Measurements from ENCODE around the gene PCDHA13. TPM values are rescaled to one million over a fixed set of nuclear protein-coding genes. Genes with fewer than 3 reads are reported as not detected.

The PCDHA13 gene
- total RNA-seq, 1 experiment from 2014 or later, result 0.33 TPM

- BruUV-seq (replicated peaks), result no TSS peak
- H3K27ac Mint-ChIP-seq (ENCODE audit: low read depth, unreplicated experiment), result peak within 1 kb of the TSS; percentile 85
- H3K36me3 Mint-ChIP-seq (ENCODE audit: insufficient read depth, unreplicated experiment), result peaks cover 7% of the 10 kb centered on the region
- intact Hi-C loops (cut with micrococcal nuclease), result loop anchor here (1.0 to 2.0 kb wide), 7 partner anchors 23 to 114 kb away; partner anchors contain the start of genes PCDHA11, PCDHA12 and PCDHAC2
- ChIA-PET POLR2A (interaction anchor here (0.6 to 10.4 kb wide), 25 partner anchors 10 to 206 kb away, joined by 3 to 255 read pairs (median 5); partner anchors contain the start of genes PCDHA11, PCDHA12, PCDHA4 and PCDHAC2), CTCF (interaction anchor here (0.6 to 7.0 kb wide), 39 partner anchors 9 to 651 kb away, joined by 3 to 152 read pairs (median 5); partner anchors contain the start of genes PCDHA11, PCDHA12, PCDHA4 and PCDHAC2)
- H3K4me3 Mint-ChIP-seq (ENCODE audit: unreplicated experiment), result peak within 1 kb of the TSS; percentile 95
- TF ChIP-seq CTCF (IDR thresholded peaks at IDR 0.05; ENCODE audit: unreplicated experiment), result no peak
- H3K4me1 Mint-ChIP-seq (ENCODE audit: insufficient read depth, unreplicated experiment), result peaks cover 25% of the 10 kb centered on the region
- no peaks in the 10 kb centered on the region for H3K27me3 Mint-ChIP-seq (ENCODE audit: insufficient read depth, unreplicated experiment)
- DNase-seq (ENCODE audit: unreplicated experiment), result no peak
- H3K9me3 Mint-ChIP-seq (ENCODE audit: unreplicated experiment), result no peaks in the 10 kb centered on the region
Measured at GRCh38 chr5:140925806-140926442, 44.0 kb downstream of the PCDHA13 start, which contains the start of gene PCDHAC1. TSS of gene PCDHAC1 (plus strand) at chr5:140926299. CDS start at chr5:140926893, 594 bp downstream.

- Mint-ChIP-seq H3K27me3 (ENCODE audit: insufficient read depth, unreplicated experiment) (no peaks in the 10 kb centered on the region), H3K4me1 (ENCODE audit: insufficient read depth, unreplicated experiment) (peaks cover 31% of the 10 kb centered on the region), H3K27ac (ENCODE audit: low read depth, unreplicated experiment) (peak overlapping the region; percentile 85), H3K9me3 (ENCODE audit: unreplicated experiment) (no peaks in the 10 kb centered on the region), H3K36me3 (ENCODE audit: insufficient read depth, unreplicated experiment) (peaks cover 7% of the 10 kb centered on the region), H3K4me3 (ENCODE audit: unreplicated experiment) (peak overlapping the region; percentile 95)
- TF ChIP-seq CTCF (IDR thresholded peaks at IDR 0.05; ENCODE audit: unreplicated experiment), result peak; percentile 98
- BruUV-seq (replicated peaks), result no TSS peak
- intact Hi-C loops (cut with micrococcal nuclease), result loop anchor here (1.0 to 2.0 kb wide), 7 partner anchors 22 to 114 kb away; partner anchors contain the start of genes PCDHA11, PCDHA12 and PCDHAC2
- CTCF ChIA-PET, result interaction anchor here (0.5 to 7.0 kb wide), 60 partner anchors 8 to 651 kb away, joined by 3 to 152 read pairs (median 4); partner anchors contain the start of genes PCDHA12, PCDHA4 and PCDHAC2
- POLR2A ChIA-PET, result interaction anchor here (0.6 to 10.4 kb wide), 30 partner anchors 10 to 631 kb away, joined by 3 to 255 read pairs (median 5); partner anchors contain the start of genes PCDHA11, PCDHA12, PCDHA4 and PCDHAC2
- DNase-seq (ENCODE audit: unreplicated experiment), result peak; percentile 92
Measured at GRCh38 chr5:140926443-140927227, 44.7 kb downstream of the PCDHA13 start.

GRCh38 chr5:140927228-140927573 is 45.3 kb downstream of the PCDHA13 start:
- no peak for DNase-seq (ENCODE audit: unreplicated experiment)
- H3K36me3 Mint-ChIP-seq (ENCODE audit: insufficient read depth, unreplicated experiment), result peaks cover 7% of the 10 kb centered on the region
- CTCF ChIA-PET, result interaction anchor here (0.7 to 7.0 kb wide), 34 partner anchors 9 to 637 kb away, joined by 3 to 152 read pairs (median 5); partner anchors contain the start of genes PCDHA11, PCDHA12 and PCDHAC2
- no peaks in the 10 kb centered on the region for H3K9me3 Mint-ChIP-seq (ENCODE audit: unreplicated experiment)
- peaks cover 31% of the 10 kb centered on the region for H3K4me1 Mint-ChIP-seq (ENCODE audit: insufficient read depth, unreplicated experiment)
- H3K27me3 Mint-ChIP-seq (ENCODE audit: insufficient read depth, unreplicated experiment), result no peaks in the 10 kb centered on the region
- POLR2A ChIA-PET, result interaction anchor here (0.6 to 10.4 kb wide), 22 partner anchors 9 to 630 kb away, joined by 3 to 255 read pairs (median 9); partner anchors contain the start of genes PCDHA12, PCDHA4 and PCDHAC2
- intact Hi-C loops (cut with micrococcal nuclease), result loop anchor here (2.0 kb wide), 2 partner anchors 22 to 40 kb away; partner anchors contain the start of gene PCDHAC2
- H3K27ac Mint-ChIP-seq (ENCODE audit: low read depth, unreplicated experiment), result peak overlapping the region; percentile 85
- TF ChIP-seq CTCF (IDR thresholded peaks at IDR 0.05; ENCODE audit: unreplicated experiment), result no peak
- H3K4me3 Mint-ChIP-seq (ENCODE audit: unreplicated experiment), result peak overlapping the region; percentile 95
- TSS peak; percentile 28 for BruUV-seq (replicated peaks)

Other genes starting within 250 kb of the PCDHA13 start
- gene CD14, start 248.9 kb upstream of the PCDHA13 start, total RNA-seq (2022), result 0.79 and 2.2 TPM in 2 replicates
- 15.7 and 17.2 TPM in 2 replicates for gene TMCO6, start 242.7 kb upstream of the PCDHA13 start, total RNA-seq (2022)
- 63.2 and 82.2 TPM in 2 replicates for gene NDUFA2, start 234.5 kb upstream of the PCDHA13 start, total RNA-seq (2022)
- gene IK, start 234.3 kb upstream of the PCDHA13 start, total RNA-seq (2022), result 128 and 160 TPM in 2 replicates
- 35.0 and 36.4 TPM in 2 replicates for gene WDR55, start 217.2 kb upstream of the PCDHA13 start, total RNA-seq (2022)
- 4.3 and 5.1 TPM in 2 replicates for gene DND1, start 208.5 kb upstream of the PCDHA13 start, total RNA-seq (2022)
- 126 and 131 TPM in 2 replicates for gene HARS1, start 190.8 kb upstream of the PCDHA13 start, total RNA-seq (2022)
- 48.5 and 54.3 TPM in 2 replicates for gene HARS2, start 190.7 kb upstream of the PCDHA13 start, total RNA-seq (2022)
- 54.9 and 70.4 TPM in 2 replicates for gene ZMAT2, start 181.7 kb upstream of the PCDHA13 start, total RNA-seq (2022)
- gene PCDHA1, start 96.0 kb upstream of the PCDHA13 start, total RNA-seq (2022), result 0.07 TPM in 1 of 2 replicates, not detected in the other
- gene PCDHA2, start 87.3 kb upstream of the PCDHA13 start, total RNA-seq (2022), result not detected in 2 replicates
- gene PCDHA3, start 81.1 kb upstream of the PCDHA13 start, total RNA-seq (2022), result not detected in 2 replicates
- 0.16 and 0.49 TPM in 2 replicates for gene PCDHA4, start 75.1 kb upstream of the PCDHA13 start, total RNA-seq (2022)
- gene PCDHA5, start 60.5 kb upstream of the PCDHA13 start, total RNA-seq (2022), result 0.12 and 0.22 TPM in 2 replicates
- 1.0 and 1.5 TPM in 2 replicates for gene PCDHA6, start 54.2 kb upstream of the PCDHA13 start, total RNA-seq (2022)
- gene PCDHA7, start 47.9 kb upstream of the PCDHA13 start, total RNA-seq (2022), result 0.40 and 0.69 TPM in 2 replicates
- gene PCDHA8, start 40.9 kb upstream of the PCDHA13 start, total RNA-seq (2022), result 0.25 TPM in 1 of 2 replicates, not detected in the other
- gene PCDHA9, start 33.7 kb upstream of the PCDHA13 start, total RNA-seq (2022), result 0.25 and 0.28 TPM in 2 replicates
- 0.15 and 0.16 TPM in 2 replicates for gene PCDHA10, start 26.2 kb upstream of the PCDHA13 start, total RNA-seq (2022)
- 0.27 and 0.49 TPM in 2 replicates for gene PCDHA11, start 13.2 kb upstream of the PCDHA13 start, total RNA-seq (2022)
- gene PCDHA12, start 6.8 kb upstream of the PCDHA13 start, total RNA-seq (2022), result 6.1 and 9.6 TPM in 2 replicates
- gene PCDHAC1, start 44.2 kb downstream of the PCDHA13 start, total RNA-seq (2022), result 17.2 and 26.3 TPM in 2 replicates
- gene PCDHAC2, start 84.4 kb downstream of the PCDHA13 start, total RNA-seq (2022), result 9.3 and 12.3 TPM in 2 replicates
- gene PCDHB1, start 169.2 kb downstream of the PCDHA13 start, total RNA-seq (2022), result not detected in 2 replicates
- gene PCDHB2, start 212.5 kb downstream of the PCDHA13 start, total RNA-seq (2022), result 2.4 and 2.6 TPM in 2 replicates
- gene PCDHB3, start 218.3 kb downstream of the PCDHA13 start, total RNA-seq (2022), result 0.42 and 0.49 TPM in 2 replicates
- gene PCDHB4, start 239.7 kb downstream of the PCDHA13 start, total RNA-seq (2022), result 0.44 and 1.3 TPM in 2 replicates

All from MCF 10A (cell line).